Memory B cell (primary cell): ENCODE results near the gene ADGRF3.
"Not testable (repeated sequence)": the region's sequence is repeated elsewhere in the genome, so short reads cannot be mapped to it uniquely, and the experiment has no call there.

Source experiments
- ATAC-seq: fragments of 150-1000 bp; cut with Tn5 transposase; 2 replicates; pipeline ENCODE4 v1.10.0; 2021; ENCODE audit warnings: low read depth, mild to moderate bottlenecking, moderate library complexity
- DNase-seq, 2 donors: peaks; one replicate each; pipeline ENCODE4 v3.0.0; 2022; ENCODE audit warnings: low spot score in 2 of 2
- H3K27ac Mint-ChIP-seq: one replicate; pipeline ENCODE4 v1.8.0; 2022; ENCODE audit warnings: mild to moderate bottlenecking, moderate library complexity, mixed read lengths
- H3K27me3 Mint-ChIP-seq: one replicate; pipeline ENCODE4 v1.8.0; 2022; ENCODE audit warnings: mixed read lengths
- H3K36me3 Mint-ChIP-seq: one replicate; pipeline ENCODE4 v1.8.0; 2022; ENCODE audit warnings: mild to moderate bottlenecking, mixed read lengths
- H3K4me1 Mint-ChIP-seq: one replicate; pipeline ENCODE4 v1.8.0; 2022; ENCODE audit warnings: mixed read lengths
- H3K4me3 Mint-ChIP-seq: one replicate; pipeline ENCODE4 v1.8.0; 2022; ENCODE audit warnings: mild to moderate bottlenecking, moderate library complexity, mixed read lengths
- H3K9me3 Mint-ChIP-seq: one replicate; pipeline ENCODE4 v1.8.0; 2022; ENCODE audit warnings: mixed read lengths

ADGRF3 gene

GRCh38 chr2:26317377-26318105, 29.0 kb downstream of the ADGRF3 start:
- no peaks in the 10 kb centered on the region for H3K9me3 Mint-ChIP-seq
- H3K27ac Mint-ChIP-seq: no peak overlapping the region
- DNase-seq: no peak
- no peaks in the 10 kb centered on the region for H3K27me3 Mint-ChIP-seq
- no peak for ATAC-seq
- no peaks in the 10 kb centered on the region for H3K36me3 Mint-ChIP-seq
- H3K4me3 Mint-ChIP-seq: no peak overlapping the region
- H3K4me1 Mint-ChIP-seq: peaks cover 2% of the 10 kb centered on the region

- H3K36me3 Mint-ChIP-seq: no peaks in the 10 kb centered on the region
- H3K27me3 Mint-ChIP-seq: no peaks in the 10 kb centered on the region
- no peak overlapping the region for H3K4me3 Mint-ChIP-seq
- H3K4me1 Mint-ChIP-seq: peaks cover 2% of the 10 kb centered on the region
- H3K9me3 Mint-ChIP-seq: no peaks in the 10 kb centered on the region
- no peak for DNase-seq
- no peak overlapping the region for H3K27ac Mint-ChIP-seq
- ATAC-seq: no peak
These were observed 29.7 kb downstream of the ADGRF3 start for GRCh38 chr2:26316845-26317244.

GRCh38 chr2:26316041-26316440, 30.5 kb downstream of the ADGRF3 start:
- no peaks in the 10 kb centered on the region for H3K27me3 Mint-ChIP-seq
- H3K36me3 Mint-ChIP-seq: no peaks in the 10 kb centered on the region
- H3K9me3 Mint-ChIP-seq: no peaks in the 10 kb centered on the region
- peaks cover 2% of the 10 kb centered on the region for H3K4me1 Mint-ChIP-seq
- ATAC-seq: no peak
- DNase-seq: no peak
- no peak overlapping the region for H3K27ac Mint-ChIP-seq
- H3K4me3 Mint-ChIP-seq: no peak overlapping the region

- H3K4me1 Mint-ChIP-seq: no peaks in the 10 kb centered on the region
- H3K27me3 Mint-ChIP-seq: no peaks in the 10 kb centered on the region
- DNase-seq: no peak
- H3K4me3 Mint-ChIP-seq: no peak overlapping the region
- H3K36me3 Mint-ChIP-seq: no peaks in the 10 kb centered on the region
- no peak overlapping the region for H3K27ac Mint-ChIP-seq
- no peak for ATAC-seq
- no peaks in the 10 kb centered on the region for H3K9me3 Mint-ChIP-seq
These were observed 32.3 kb downstream of the ADGRF3 start for GRCh38 chr2:26314243-26314642.

GRCh38 chr2:26313446-26313845, 33.1 kb downstream of the ADGRF3 start:
- Mint-ChIP-seq H3K27me3 (no peaks in the 10 kb centered on the region), H3K27ac (no peak overlapping the region), H3K4me3 (no peak overlapping the region), H3K36me3 (no peaks in the 10 kb centered on the region), H3K9me3 (no peaks in the 10 kb centered on the region), H3K4me1 (no peaks in the 10 kb centered on the region)
- ATAC-seq: no peak
- no peak for DNase-seq

- Mint-ChIP-seq H3K27ac (no peak overlapping the region), H3K27me3 (no peaks in the 10 kb centered on the region)
- no peak for ATAC-seq
These were observed 34.1 kb downstream of the ADGRF3 start for GRCh38 chr2:26312471-26312870.

GRCh38 chr2:26309921-26310320, 36.7 kb downstream of the ADGRF3 start:
- H3K9me3 Mint-ChIP-seq: no peaks in the 10 kb centered on the region
- no peaks in the 10 kb centered on the region for H3K27me3 Mint-ChIP-seq
- H3K4me3 Mint-ChIP-seq: no peak overlapping the region
- no peak overlapping the region for H3K27ac Mint-ChIP-seq
- no peaks in the 10 kb centered on the region for H3K36me3 Mint-ChIP-seq
- DNase-seq (no peak), ATAC-seq (no peak)
- H3K4me1 Mint-ChIP-seq: no peaks in the 10 kb centered on the region

More at GRCh38 chr2:26312471-26312870, 34.1 kb downstream of the ADGRF3 start:
- H3K4me1 Mint-ChIP-seq: no peaks in the 10 kb centered on the region
- no peaks in the 10 kb centered on the region for H3K36me3 Mint-ChIP-seq
- DNase-seq: no peak
- H3K4me3 Mint-ChIP-seq: no peak overlapping the region
- H3K9me3 Mint-ChIP-seq: no peaks in the 10 kb centered on the region

GRCh38 chr2:26305540-26305939, 41.0 kb downstream of the ADGRF3 start:
- Mint-ChIP-seq H3K9me3 (no peaks in the 10 kb centered on the region), H3K4me1 (no peaks in the 10 kb centered on the region)
- no peak for ATAC-seq

GRCh38 chr2:26305094-26305493, 41.5 kb downstream of the ADGRF3 start:
- not testable (repeated sequence) for H3K27me3 Mint-ChIP-seq, DNase-seq, H3K27ac Mint-ChIP-seq, H3K4me1 Mint-ChIP-seq, H3K36me3 Mint-ChIP-seq, ATAC-seq, H3K4me3 Mint-ChIP-seq, H3K9me3 Mint-ChIP-seq

More at GRCh38 chr2:26305540-26305939, 41.0 kb downstream of the ADGRF3 start:
- Mint-ChIP-seq H3K36me3 (no peaks in the 10 kb centered on the region), H3K27me3 (no peaks in the 10 kb centered on the region), H3K27ac (no peak overlapping the region), H3K4me3 (no peak overlapping the region)
- DNase-seq: no peak

GRCh38 chr2:26302846-26303245, 43.7 kb downstream of the ADGRF3 start:
- Mint-ChIP-seq H3K9me3 (no peaks in the 10 kb centered on the region), H3K36me3 (no peaks in the 10 kb centered on the region), H3K4me3 (no peak overlapping the region), H3K27ac (no peak overlapping the region), H3K4me1 (no peaks in the 10 kb centered on the region), H3K27me3 (no peaks in the 10 kb centered on the region)
- DNase-seq (no peak), ATAC-seq (no peak)

GRCh38 chr2:26300234-26300925, 46.2 kb downstream of the ADGRF3 start:
- no peaks in the 10 kb centered on the region for H3K27me3 Mint-ChIP-seq
- no peak overlapping the region for H3K4me3 Mint-ChIP-seq
- no peaks in the 10 kb centered on the region for H3K9me3 Mint-ChIP-seq
- DNase-seq (no peak), ATAC-seq (peak; percentile 43)
- H3K36me3 Mint-ChIP-seq: no peaks in the 10 kb centered on the region
- H3K27ac Mint-ChIP-seq: no peak overlapping the region
- H3K4me1 Mint-ChIP-seq: no peaks in the 10 kb centered on the region

GRCh38 chr2:26299471-26300101, 47.0 kb downstream of the ADGRF3 start:
- peak; percentile 50 for ATAC-seq
- Mint-ChIP-seq H3K4me3 (no peak overlapping the region), H3K36me3 (no peaks in the 10 kb centered on the region), H3K27ac (no peak overlapping the region), H3K27me3 (no peaks in the 10 kb centered on the region), H3K9me3 (no peaks in the 10 kb centered on the region), H3K4me1 (no peaks in the 10 kb centered on the region)
- DNase-seq: no peak

GRCh38 chr2:26298638-26299393, 47.8 kb downstream of the ADGRF3 start:
- Mint-ChIP-seq H3K27ac (no peak overlapping the region), H3K36me3 (no peaks in the 10 kb centered on the region), H3K4me3 (no peak overlapping the region), H3K27me3 (no peaks in the 10 kb centered on the region), H3K9me3 (no peaks in the 10 kb centered on the region), H3K4me1 (no peaks in the 10 kb centered on the region)
- DNase-seq (peak; percentile 15 to 32), ATAC-seq (peak; percentile 67)

- DNase-seq (no peak), ATAC-seq (no peak)
- no peak overlapping the region for H3K27ac Mint-ChIP-seq
- no peaks in the 10 kb centered on the region for H3K9me3 Mint-ChIP-seq
- no peaks in the 10 kb centered on the region for H3K36me3 Mint-ChIP-seq
- H3K27me3 Mint-ChIP-seq: no peaks in the 10 kb centered on the region
- no peaks in the 10 kb centered on the region for H3K4me1 Mint-ChIP-seq
- H3K4me3 Mint-ChIP-seq: no peak overlapping the region
These were observed 48.3 kb downstream of the ADGRF3 start for GRCh38 chr2:26298286-26298637.
